HG02884 (cell line): ENCODE data around the gene FGD2.
"Not testable (repeated sequence)": the region's sequence is repeated elsewhere in the genome, so short reads cannot be mapped to it uniquely, and the experiment has no call there.

Experiments used
- ATAC-seq: cut with Tn5 transposase; IDR thresholded peaks from one replicate; pipeline ENCODE4 v1.9.1; 2021; ENCODE audit warnings: mild to moderate bottlenecking, moderate library complexity; ENCODE audit not compliant: unreplicated experiment

FGD2 gene

DNA sequence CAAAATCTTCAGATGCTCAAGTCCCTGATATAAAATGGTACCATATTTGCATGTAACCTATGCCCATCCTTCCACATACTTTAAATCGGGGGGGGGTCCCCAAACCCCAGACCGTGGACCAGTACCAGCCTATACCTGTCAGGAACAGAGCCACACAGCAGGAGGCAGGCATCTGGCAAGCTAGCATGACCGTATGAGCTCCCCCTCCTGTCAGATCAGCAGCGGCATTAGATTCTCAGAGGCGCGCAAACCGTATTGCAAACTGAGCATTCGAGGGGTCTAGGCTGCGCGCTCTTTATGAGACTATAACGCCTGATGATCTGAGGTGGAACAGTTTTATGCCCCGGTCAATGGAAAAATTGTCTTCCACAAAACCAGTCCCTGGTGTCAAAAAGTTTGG is 30.7 kb downstream of the FGD2 start:
- no peak for ATAC-seq

- ATAC-seq: no peak
Measured at GRCh38 chr6:37038292-37039198, 33.1 kb downstream of the FGD2 start.

GRCh38 chr6:37039958-37040357 is 34.5 kb downstream of the FGD2 start:
- ATAC-seq: no peak

GRCh38 chr6:37041521-37041920 is 36.1 kb downstream of the FGD2 start:
- no peak for ATAC-seq

DNA sequence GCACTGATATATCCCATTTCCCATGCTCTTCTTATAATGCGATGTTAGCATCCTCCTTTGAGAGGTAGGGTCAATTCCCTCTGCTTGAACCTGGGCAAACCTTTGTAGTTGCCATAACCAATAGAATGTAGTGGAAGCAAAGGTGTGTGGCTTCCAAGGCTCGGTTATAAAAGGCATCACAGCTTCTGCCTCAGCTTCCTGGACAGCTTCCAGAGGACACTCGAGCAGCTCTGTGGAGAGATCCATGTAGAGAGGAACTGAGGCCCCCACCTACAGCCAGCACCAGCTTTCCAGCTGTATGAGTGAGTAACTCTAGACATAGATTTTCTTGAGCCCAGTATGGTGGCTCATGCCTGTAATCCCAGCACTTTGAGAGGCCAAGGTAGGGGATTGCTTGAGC is 36.7 kb downstream of the FGD2 start:
- ATAC-seq: no peak

GRCh38 chr6:37043091-37043490 is 37.6 kb downstream of the FGD2 start:
- not testable (repeated sequence) for ATAC-seq

- ATAC-seq: no peak
Measured at GRCh38 chr6:37047346-37047688, 41.9 kb downstream of the FGD2 start.

GRCh38 chr6:37047689-37048402 is 42.4 kb downstream of the FGD2 start:
- no peak for ATAC-seq

DNA sequence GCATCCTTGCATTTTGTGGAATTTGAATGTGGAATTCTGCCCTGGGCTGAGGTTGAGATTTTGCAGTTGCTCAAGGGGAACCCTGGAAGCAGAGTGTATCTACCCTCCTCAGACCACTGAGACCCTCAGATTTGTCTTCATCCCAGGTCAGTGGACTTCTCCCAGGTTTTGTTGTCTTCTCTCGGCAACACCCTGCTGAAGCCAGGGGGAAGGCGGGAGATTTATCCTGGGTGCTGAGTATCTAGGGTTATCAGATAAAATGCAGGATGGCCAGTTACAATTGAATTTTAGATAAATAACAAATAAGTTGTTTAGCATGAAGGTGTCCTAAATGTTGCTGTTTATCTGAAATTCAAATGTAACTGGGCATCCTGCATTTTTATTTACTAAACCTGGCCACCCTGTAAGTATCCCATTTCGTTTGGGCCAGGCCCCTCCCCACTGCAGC is 43.0 kb downstream of the FGD2 start:
- ATAC-seq: no peak

GRCh38 chr6:37048851-37049757 is 43.6 kb downstream of the FGD2 start:
- peak; percentile 53 for ATAC-seq

- no peak for ATAC-seq
Measured at GRCh38 chr6:37049758-37050044, 44.2 kb downstream of the FGD2 start.

DNA sequence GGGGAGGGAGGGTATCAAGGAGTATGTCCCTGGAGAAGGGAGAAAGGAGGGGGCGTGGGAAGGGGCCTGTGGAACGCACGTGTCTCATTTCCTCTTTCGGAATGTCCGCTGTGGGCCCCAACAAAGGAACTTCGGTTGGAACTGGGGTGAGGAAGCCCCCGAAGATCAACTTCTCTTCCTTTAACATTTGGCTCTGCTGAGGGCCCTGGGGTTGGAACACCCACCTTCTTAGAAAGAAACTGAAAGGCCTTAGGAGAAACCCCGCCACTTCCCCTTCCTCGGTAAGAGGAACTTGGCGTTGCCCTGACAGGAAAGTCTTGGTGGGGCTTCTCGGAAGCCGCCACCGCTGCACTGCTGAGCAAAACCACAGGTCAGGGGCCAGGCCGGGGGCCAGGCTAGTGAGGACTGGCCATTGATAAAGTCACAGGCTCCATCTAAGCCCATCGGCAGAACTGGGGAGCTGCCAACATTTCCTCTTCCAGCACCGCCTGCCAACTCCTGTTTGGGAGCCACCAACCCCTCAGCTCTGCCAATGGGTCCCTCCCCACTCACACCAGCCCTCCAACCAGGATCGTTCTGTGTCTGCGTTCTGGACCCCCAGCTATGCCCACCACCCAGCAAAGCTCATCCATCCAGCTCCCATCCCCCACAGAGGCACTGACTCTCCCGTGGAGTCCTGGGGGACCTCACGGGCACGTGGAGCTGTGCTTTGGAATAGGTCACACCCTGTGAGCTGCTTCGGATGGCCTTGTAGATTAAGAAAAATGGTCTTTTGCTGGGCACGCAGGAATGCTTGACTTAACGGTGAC is 44.8 kb downstream of the FGD2 start:
- no peak for ATAC-seq

DNA sequence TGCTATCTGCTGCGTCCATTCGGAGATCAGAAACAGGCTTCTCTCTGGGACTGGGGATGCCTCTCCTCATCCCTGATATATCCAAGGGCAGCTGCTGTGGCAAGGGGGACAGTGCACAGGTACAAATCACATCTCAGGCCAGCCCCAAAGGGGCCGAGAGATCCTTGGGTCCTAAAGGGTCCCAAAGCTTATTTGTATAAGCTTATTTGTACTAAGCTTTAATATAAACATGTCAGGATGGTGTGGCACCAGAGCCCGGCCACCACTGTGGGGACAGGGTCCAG is 45.3 kb downstream of the FGD2 start:
- no peak for ATAC-seq

DNA sequence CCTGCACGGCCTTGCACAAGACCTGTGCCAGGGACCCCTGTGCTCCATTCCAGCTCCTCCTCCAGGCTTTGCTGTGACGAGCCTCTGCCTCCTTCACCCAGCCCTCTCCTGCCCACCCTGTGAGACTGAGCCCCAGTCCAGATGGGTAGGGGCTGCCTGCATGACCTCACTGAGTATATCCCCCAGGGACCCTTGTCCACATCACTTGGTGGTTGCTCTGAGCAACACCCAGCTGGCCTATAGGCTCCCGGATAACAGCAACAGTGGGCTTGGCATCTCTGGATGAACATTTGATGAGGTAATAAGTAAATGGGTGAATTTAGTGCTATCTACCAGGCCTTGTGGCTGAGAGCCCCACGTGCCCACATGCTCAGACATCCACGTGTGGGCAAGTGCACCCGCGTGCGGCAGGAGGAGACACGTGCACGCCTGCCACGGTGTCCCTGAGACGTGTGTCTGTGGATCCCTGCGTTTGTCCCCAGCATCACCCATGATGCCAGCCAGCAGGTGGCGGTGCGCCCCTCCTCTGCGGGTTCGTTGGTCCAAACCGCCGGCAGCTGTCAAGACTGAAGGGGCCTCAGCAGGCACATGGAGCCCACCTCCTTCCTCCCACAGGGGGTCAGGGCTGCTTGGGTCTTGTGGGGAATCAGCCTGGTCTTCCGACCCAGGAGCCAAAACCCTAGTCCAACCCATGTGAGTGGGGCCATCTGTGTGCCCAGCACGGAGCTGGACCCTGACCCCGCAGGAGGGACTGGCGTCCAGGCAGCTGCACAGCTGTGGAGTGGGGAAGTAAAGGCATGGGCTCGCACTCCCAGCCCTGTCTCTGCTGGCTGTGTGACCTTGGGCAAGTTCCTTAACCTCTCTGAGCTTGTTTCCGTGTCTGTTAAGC is 45.9 kb downstream of the FGD2 start:
- ATAC-seq: no peak

DNA sequence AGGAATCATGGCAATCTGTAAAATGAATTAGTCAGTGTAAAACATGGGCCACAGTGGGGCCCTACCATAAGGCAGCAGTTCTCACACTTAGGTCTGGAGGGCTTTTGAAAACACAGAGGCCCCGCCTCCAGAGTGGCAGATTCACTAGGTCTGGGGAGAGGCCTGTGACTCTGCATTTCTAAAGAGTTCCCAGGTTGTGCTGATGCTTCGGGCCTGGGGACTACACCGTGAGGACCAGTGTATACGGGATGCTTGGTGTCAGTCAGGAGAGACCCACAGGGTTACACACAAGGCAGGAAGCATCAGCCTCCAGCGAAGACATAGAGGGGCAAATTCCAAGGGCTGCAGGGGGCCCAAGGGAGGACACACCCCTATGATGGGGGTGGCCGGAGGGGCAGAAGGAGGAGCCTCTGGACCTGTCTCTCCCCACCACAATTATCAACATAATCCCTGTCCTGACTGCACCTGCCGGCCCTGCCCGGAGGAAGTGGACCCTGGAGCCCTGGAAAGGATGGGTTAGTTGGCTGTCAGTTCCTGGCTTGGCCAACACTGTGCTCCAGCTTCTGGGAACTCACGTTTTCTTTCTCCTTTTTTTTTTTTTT is 46.7 kb downstream of the FGD2 start:
- no peak for ATAC-seq

GRCh38 chr6:37053683-37054082 is 48.2 kb downstream of the FGD2 start:
- ATAC-seq: no peak

DNA sequence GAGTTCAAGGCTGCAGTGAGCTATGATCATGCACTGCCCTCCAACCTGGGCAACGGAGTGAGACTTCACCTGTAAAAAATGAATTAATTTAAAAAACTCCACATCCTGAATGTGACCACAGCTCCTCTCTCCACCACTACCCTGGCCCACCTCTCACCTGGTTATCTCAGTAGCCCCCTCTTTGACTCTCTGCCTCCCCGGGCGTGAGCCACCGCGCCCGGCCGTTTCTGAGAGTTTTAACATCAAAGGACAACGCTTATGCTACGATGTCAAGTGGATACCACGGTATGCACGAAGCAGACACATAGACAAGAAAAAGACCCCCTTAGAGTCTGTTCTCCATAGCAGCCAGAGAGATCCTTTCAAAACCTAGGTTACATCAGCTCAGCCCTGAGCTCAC is 48.7 kb downstream of the FGD2 start:
- ATAC-seq: no peak

- no peak for ATAC-seq
Measured at GRCh38 chr6:37054580-37054979, 49.1 kb downstream of the FGD2 start.

DNA sequence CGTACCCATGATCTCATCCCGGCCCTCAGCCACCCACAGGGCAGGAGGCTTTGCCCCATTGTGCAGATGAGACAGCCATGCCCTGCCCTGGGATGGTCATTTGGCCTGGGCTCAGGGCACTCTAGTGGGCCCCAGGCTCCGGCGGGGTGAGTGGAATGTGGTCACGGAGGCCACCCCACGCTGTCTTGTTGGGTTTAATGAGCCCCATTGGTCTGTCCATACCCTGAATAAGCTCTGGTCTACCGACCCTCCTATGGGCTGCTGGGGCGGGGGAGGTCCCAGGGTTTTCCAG is 50.6 kb downstream of the FGD2 start:
- ATAC-seq: no peak
